ENCODE data around the gene COL5A1.

COL5A1 gene

GRCh38 chr9:134607971-134608370 lies 33.6 kb upstream of the COL5A1 start:
- TF ChIP-seq CTCF (IDR thresholded peaks at IDR 0.05; ENCODE audit: control insufficient read depth, insufficient read depth, low read depth, low read length, missing control alignments), result no peak
- H3K4me3 ChIP-seq (ENCODE audit: control insufficient read depth, low read depth, low read length), result no peak overlapping the region
- DNase-seq (ENCODE audit: low read depth), result no peak

- H3K4me3 ChIP-seq (ENCODE audit: control insufficient read depth, low read depth, low read length), result no peak overlapping the region
- no peak for TF ChIP-seq CTCF (IDR thresholded peaks at IDR 0.05; ENCODE audit: control insufficient read depth, insufficient read depth, low read depth, low read length, missing control alignments)
- no peak for DNase-seq (ENCODE audit: low read depth)
Measured at GRCh38 chr9:134611046-134611445, 30.6 kb upstream of the COL5A1 start.

GRCh38 chr9:134612309-134612708 lies 29.3 kb upstream of the COL5A1 start:
- no peak overlapping the region for H3K4me3 ChIP-seq (ENCODE audit: control insufficient read depth, low read depth, low read length)
- DNase-seq (ENCODE audit: low read depth), result no peak
- no peak for TF ChIP-seq CTCF (IDR thresholded peaks at IDR 0.05; ENCODE audit: control insufficient read depth, insufficient read depth, low read depth, low read length, missing control alignments)

- no peak for DNase-seq (ENCODE audit: low read depth)
- H3K4me3 ChIP-seq (ENCODE audit: control insufficient read depth, low read depth, low read length), result no peak overlapping the region
- no peak for TF ChIP-seq CTCF (IDR thresholded peaks at IDR 0.05; ENCODE audit: control insufficient read depth, insufficient read depth, low read depth, low read length, missing control alignments)
Measured at GRCh38 chr9:134612715-134613114, 28.9 kb upstream of the COL5A1 start.

GRCh38 chr9:134614256-134614655 lies 27.3 kb upstream of the COL5A1 start:
- DNase-seq (ENCODE audit: low read depth), result no peak
- H3K4me3 ChIP-seq (ENCODE audit: control insufficient read depth, low read depth, low read length), result no peak overlapping the region
- TF ChIP-seq CTCF (IDR thresholded peaks at IDR 0.05; ENCODE audit: control insufficient read depth, insufficient read depth, low read depth, low read length, missing control alignments), result no peak

- no peak for DNase-seq (ENCODE audit: low read depth)
- no peak for TF ChIP-seq CTCF (IDR thresholded peaks at IDR 0.05; ENCODE audit: control insufficient read depth, insufficient read depth, low read depth, low read length, missing control alignments)
- no peak overlapping the region for H3K4me3 ChIP-seq (ENCODE audit: control insufficient read depth, low read depth, low read length)
Measured at GRCh38 chr9:134616341-134616740, 25.3 kb upstream of the COL5A1 start.

- no peak for DNase-seq (ENCODE audit: low read depth)
- no peak overlapping the region for H3K4me3 ChIP-seq (ENCODE audit: control insufficient read depth, low read depth, low read length)
- TF ChIP-seq CTCF (IDR thresholded peaks at IDR 0.05; ENCODE audit: control insufficient read depth, insufficient read depth, low read depth, low read length, missing control alignments), result no peak
Measured at GRCh38 chr9:134617246-134617645, 24.4 kb upstream of the COL5A1 start.
